ENCODE measurements around the gene CIDEB. TPM values are rescaled to one million over a fixed set of nuclear protein-coding genes. Genes with fewer than 3 reads are reported as not detected.

The CIDEB gene
- total RNA-seq, 4 donors from 2014 or later, result 23.4 to 32.7 (median 31.7) TPM

- peaks cover 44% of the 10 kb centered on the region for H3K4me1 ChIP-seq
- no peaks in the 10 kb centered on the region for H3K9me3 ChIP-seq
- TF ChIP-seq EP300 (IDR thresholded peaks at IDR 0.05) (no peak), POLR2A (IDR thresholded peaks at IDR 0.05) (peak in 1 of 2 donors; percentile 46), CTCF (IDR thresholded peaks at IDR 0.05) (no peak), POLR2AphosphoS5 (IDR thresholded peaks at IDR 0.05) (peak; percentile 48 to 92 (median 83))
- under 1% methylated on average over 21 of the region's 75 CpGs for WGBS
- peak within 1 kb of the TSS; percentile 88 for H3K27ac ChIP-seq
- H3K27me3 ChIP-seq, result no peaks in the 10 kb centered on the region
- peaks cover 53% of the 10 kb centered on the region for H3K36me3 ChIP-seq
- peak within 1 kb of the TSS; percentile 87 for H3K4me3 ChIP-seq
- DNase-seq (ENCODE audit: low spot score in 2 of 2), result peak; percentile 96
These were observed 8.3 kb downstream of the CIDEB start, which contains the start of the genes DHRS1 and NOP9 for GRCh38 chr14:24299255-24300191. DHRS1 (minus strand) TSS chr14:24299780; CDS start chr14:24299106, 674 bp downstream. NOP9 (plus strand) TSS chr14:24299850; CDS start chr14:24299955, 105 bp downstream.

GRCh38 chr14:24298892-24299254 is 8.9 kb downstream of the CIDEB start:
- H3K36me3 ChIP-seq, result peaks cover 47% of the 10 kb centered on the region
- no peaks in the 10 kb centered on the region for H3K9me3 ChIP-seq
- H3K4me1 ChIP-seq, result peaks cover 44% of the 10 kb centered on the region
- 34% methylated on average over 7 of the region's 7 CpGs for WGBS
- TF ChIP-seq POLR2AphosphoS5 (IDR thresholded peaks at IDR 0.05), result no peak
- peak overlapping the region; percentile 87 for H3K4me3 ChIP-seq
- no peak for DNase-seq (ENCODE audit: low spot score in 2 of 2)
- peak overlapping the region; percentile 88 for H3K27ac ChIP-seq
- no peaks in the 10 kb centered on the region for H3K27me3 ChIP-seq

- WGBS, result 41% methylated on average over 5 of the region's 5 CpGs
- Histone ChIP-seq H3K4me1 (peaks cover 44% of the 10 kb centered on the region), H3K27ac (no peak overlapping the region), H3K9me3 (no peaks in the 10 kb centered on the region), H3K36me3 (peaks cover 36% of the 10 kb centered on the region), H3K4me3 (no peak overlapping the region), H3K27me3 (no peaks in the 10 kb centered on the region)
- no peak for DNase-seq (ENCODE audit: low spot score in 2 of 2)
- TF ChIP-seq POLR2AphosphoS5 (IDR thresholded peaks at IDR 0.05), result no peak
- no peak for TF ChIP-seq EP300 (IDR thresholded peaks at IDR 0.05)
- no peak for TF ChIP-seq POLR2A (IDR thresholded peaks at IDR 0.05)
- TF ChIP-seq CTCF (IDR thresholded peaks at IDR 0.05), result peak; percentile 19 to 45
These were observed 10.4 kb downstream of the CIDEB start for GRCh38 chr14:24297190-24297964.

GRCh38 chr14:24296341-24297157 is 11.2 kb downstream of the CIDEB start:
- TF ChIP-seq POLR2AphosphoS5 (IDR thresholded peaks at IDR 0.05) (peak in 1 of 3 donors; percentile 15), EP300 (IDR thresholded peaks at IDR 0.05) (no peak), POLR2A (IDR thresholded peaks at IDR 0.05) (no peak), CTCF (IDR thresholded peaks at IDR 0.05) (peak; percentile 71 to 74)
- WGBS, result 62% methylated on average over 11 of the region's 12 CpGs
- H3K36me3 ChIP-seq, result peaks cover 36% of the 10 kb centered on the region
- DNase-seq (ENCODE audit: low spot score in 2 of 2), result peak; percentile 77 to 82
- peak overlapping the region; percentile 64 for H3K27ac ChIP-seq
- H3K27me3 ChIP-seq, result no peaks in the 10 kb centered on the region
- H3K9me3 ChIP-seq, result no peaks in the 10 kb centered on the region
- peaks cover 44% of the 10 kb centered on the region for H3K4me1 ChIP-seq
- no peak overlapping the region for H3K4me3 ChIP-seq

GRCh38 chr14:24293525-24293924 is 14.3 kb downstream of the CIDEB start:
- H3K36me3 ChIP-seq, result peaks cover 57% of the 10 kb centered on the region
- WGBS, result 94% methylated on average over 2 of the region's 2 CpGs
- H3K4me1 ChIP-seq, result peaks cover 21% of the 10 kb centered on the region
- no peaks in the 10 kb centered on the region for H3K9me3 ChIP-seq
- H3K27ac ChIP-seq, result no peak overlapping the region
- TF ChIP-seq POLR2AphosphoS5 (IDR thresholded peaks at IDR 0.05) (no peak), POLR2A (IDR thresholded peaks at IDR 0.05) (no peak), EP300 (IDR thresholded peaks at IDR 0.05) (no peak), CTCF (IDR thresholded peaks at IDR 0.05) (no peak)
- no peak overlapping the region for H3K4me3 ChIP-seq
- H3K27me3 ChIP-seq, result no peaks in the 10 kb centered on the region
- no peak for DNase-seq (ENCODE audit: low spot score in 2 of 2)
